Measurements from ENCODE around the gene TBCK. TPM values are rescaled to one million over a fixed set of nuclear protein-coding genes. Genes with fewer than 3 reads are reported as not detected.
"Not testable (repeated sequence)": the region's sequence is repeated elsewhere in the genome, so short reads cannot be mapped to it uniquely, and the experiment has no call there.

TBCK gene
- total and polyA plus RNA-seq, 2 donors (not counting 1 experiment from before 2014, with no cell fraction given): 17.5 to 86.1 TPM

GRCh38 chr4:106111778-106112469 is 204.1 kb downstream of the TBCK start:
- ATAC-seq (ENCODE audit: low read depth); H4K20me1 ChIP-seq (ENCODE audit: control insufficient read depth, insufficient read depth, low read length, poor library complexity, severe bottlenecking); H3K27ac Mint-ChIP-seq; DNase-seq; H3K9ac ChIP-seq (ENCODE audit: low read length); H3K27me3 Mint-ChIP-seq; intact Hi-C loops (cut with micrococcal nuclease); CTCF ChIA-PET; H3K79me2 ChIP-seq (ENCODE audit: control insufficient read depth, insufficient read depth, low read length); H3K4me3 Mint-ChIP-seq; H3K4me1 ChIP-seq (ENCODE audit: control insufficient read depth in 2 of 2, insufficient read depth in 2 of 2, low read length in 2 of 2); H3K4me2 ChIP-seq (replicated peaks; ENCODE audit: low read depth, low read length, poor library complexity, severe bottlenecking); H2AFZ ChIP-seq (ENCODE audit: insufficient read depth, low read depth, low read length, poor library complexity, severe bottlenecking); H3K27ac ChIP-seq (ENCODE audit: low read length in 2 of 2); POLR2A ChIA-PET; H3K4me1 Mint-ChIP-seq; H3K27me3 ChIP-seq (replicated peaks in 1 of 4; ENCODE audit: control extremely low read depth in 1 of 4, control insufficient read depth in 3 of 4, insufficient read depth in 4 of 4, low read length in 3 of 4); H3K4me3 ChIP-seq (ENCODE audit: control extremely low read depth in 1 of 5, extremely low read depth in 1 of 5, insufficient read depth in 1 of 5, low read depth in 2 of 5, low read length in 4 of 5): not testable (repeated sequence)
- Histone ChIP-seq H3K9me3 (ENCODE audit: control extremely low read depth in 1 of 3, control insufficient read depth in 2 of 3, insufficient read depth in 1 of 3, low read length in 2 of 3) (peaks cover 6 to 41% (median 20%) of the 10 kb centered on the region in 3 donors), H3K36me3 (replicated peaks in 1 of 2; ENCODE audit: control extremely low read depth in 1 of 2, control insufficient read depth in 1 of 2, extremely low read depth in 1 of 2, insufficient read depth in 2 of 2, low read length in 1 of 2) (peaks cover 2 to 41% of the 10 kb centered on the region in 2 experiments)
- peaks cover 27% of the 10 kb centered on the region for H3K9me3 Mint-ChIP-seq (ENCODE audit: insufficient read depth)
- 100% methylated on average over 1 of the region's 2 CpGs for WGBS (ENCODE audit: insufficient coverage)

- no peaks in the 10 kb centered on the region for H3K4me1 ChIP-seq (ENCODE audit: control insufficient read depth in 2 of 2, insufficient read depth in 2 of 2, low read length in 2 of 2)
- intact Hi-C loops (cut with micrococcal nuclease): no loop called here
- peaks cover 4 to 27% of the 10 kb centered on the region in 2 experiments for H3K36me3 ChIP-seq (replicated peaks in 1 of 2; ENCODE audit: control extremely low read depth in 1 of 2, control insufficient read depth in 1 of 2, extremely low read depth in 1 of 2, insufficient read depth in 2 of 2, low read length in 1 of 2)
- Mint-ChIP-seq H3K4me1 (no peaks in the 10 kb centered on the region), H3K4me3 (no peak overlapping the region), H3K9me3 (ENCODE audit: insufficient read depth) (peaks cover 27% of the 10 kb centered on the region), H3K27me3 (no peaks in the 10 kb centered on the region), H3K27ac (no peak overlapping the region)
- H3K79me2 ChIP-seq (ENCODE audit: control insufficient read depth, insufficient read depth, low read length): no peaks in the 10 kb centered on the region
- TF ChIP-seq CTCF (IDR thresholded peaks at IDR 0.05) (no peak), EZH2 (IDR thresholded peaks at IDR 0.05; ENCODE audit: borderline replicate concordance, insufficient read depth, low read depth, low read length, poor library complexity, severe bottlenecking) (no peak)
- H4K20me1 ChIP-seq (ENCODE audit: control insufficient read depth, insufficient read depth, low read length, poor library complexity, severe bottlenecking): no peaks in the 10 kb centered on the region
- H3K9me3 ChIP-seq (ENCODE audit: control extremely low read depth in 1 of 3, control insufficient read depth in 2 of 3, insufficient read depth in 1 of 3, low read length in 2 of 3): peaks cover 6 to 41% (median 20%) of the 10 kb centered on the region in 3 donors
- ChIA-PET POLR2A (no interaction called here), CTCF (no interaction called here)
- H3K4me3 ChIP-seq (ENCODE audit: control extremely low read depth in 1 of 5, extremely low read depth in 1 of 5, insufficient read depth in 1 of 5, low read depth in 2 of 5, low read length in 4 of 5): no peak overlapping the region
- H3K27me3 ChIP-seq (replicated peaks in 1 of 4; ENCODE audit: control extremely low read depth in 1 of 4, control insufficient read depth in 3 of 4, insufficient read depth in 4 of 4, low read length in 3 of 4): no peaks in the 10 kb centered on the region
- H3K27ac ChIP-seq (ENCODE audit: low read length in 2 of 2): no peak overlapping the region
- H3K4me2 ChIP-seq (replicated peaks; ENCODE audit: low read depth, low read length, poor library complexity, severe bottlenecking): no peak overlapping the region
- WGBS (ENCODE audit: insufficient coverage): 100% methylated on average over 3 of the region's 6 CpGs
- ATAC-seq (ENCODE audit: low read depth) (no peak), DNase-seq (no peak)
- H3K9ac ChIP-seq (ENCODE audit: low read length): no peak overlapping the region
- no peak overlapping the region for H2AFZ ChIP-seq (ENCODE audit: insufficient read depth, low read depth, low read length, poor library complexity, severe bottlenecking)
These were observed 206.1 kb downstream of the TBCK start for GRCh38 chr4:106109929-106110328.

All from B cell (primary cell).